ENCODE measurements around the gene KLHL20.
"Not testable (repeated sequence)": the region's sequence is repeated elsewhere in the genome, so short reads cannot be mapped to it uniquely, and the experiment has no call there.

Gene KLHL20

DNA sequence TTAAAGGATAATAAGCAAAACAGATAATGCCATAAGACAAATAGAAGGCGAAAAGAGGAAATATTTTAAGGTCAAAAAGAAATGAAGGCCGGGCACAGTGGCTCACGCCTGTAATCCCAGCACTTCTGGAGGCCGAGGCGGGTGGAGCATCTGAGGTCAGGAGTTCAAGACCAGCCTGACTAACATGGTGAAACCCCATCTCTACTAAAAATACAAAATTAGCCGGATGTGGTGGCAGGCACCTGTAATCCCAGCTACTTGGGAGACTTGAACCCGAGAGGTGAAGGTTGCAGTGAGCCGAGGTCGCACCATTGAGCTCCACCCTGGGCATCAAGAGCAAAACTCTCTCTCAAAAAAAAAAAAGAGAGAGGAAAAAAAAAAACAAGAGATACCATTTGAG, 55.5 kb downstream of the KLHL20 start:
- H3K4me1 Mint-ChIP-seq; DNase-seq; H3K9me3 Mint-ChIP-seq; H3K36me3 Mint-ChIP-seq (ENCODE audit: low read depth); H3K4me3 Mint-ChIP-seq; H3K27ac Mint-ChIP-seq; H3K27me3 Mint-ChIP-seq; ATAC-seq: not testable (repeated sequence)

DNA sequence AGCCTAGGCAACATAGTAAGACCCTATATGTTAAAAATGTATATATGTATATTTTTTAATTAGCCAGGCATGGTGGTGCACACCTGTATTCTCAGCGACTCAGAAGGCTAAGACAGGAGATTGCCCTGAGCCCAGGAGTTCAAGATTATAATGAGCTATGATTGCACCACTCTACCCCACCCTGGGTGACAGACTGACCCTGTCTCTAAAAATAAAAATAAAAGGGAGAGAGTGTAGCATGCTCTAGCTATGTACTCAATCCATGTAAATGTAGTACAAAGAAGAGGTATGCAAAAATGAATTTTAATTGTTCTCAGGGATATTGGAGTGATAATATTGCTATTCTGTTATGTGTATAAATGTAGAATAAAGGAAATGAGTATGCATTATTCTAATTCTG, 56.8 kb downstream of the KLHL20 start:
- Mint-ChIP-seq H3K36me3 (ENCODE audit: low read depth) (peaks cover 18% of the 10 kb centered on the region), H3K27ac (no peak overlapping the region)

DNA sequence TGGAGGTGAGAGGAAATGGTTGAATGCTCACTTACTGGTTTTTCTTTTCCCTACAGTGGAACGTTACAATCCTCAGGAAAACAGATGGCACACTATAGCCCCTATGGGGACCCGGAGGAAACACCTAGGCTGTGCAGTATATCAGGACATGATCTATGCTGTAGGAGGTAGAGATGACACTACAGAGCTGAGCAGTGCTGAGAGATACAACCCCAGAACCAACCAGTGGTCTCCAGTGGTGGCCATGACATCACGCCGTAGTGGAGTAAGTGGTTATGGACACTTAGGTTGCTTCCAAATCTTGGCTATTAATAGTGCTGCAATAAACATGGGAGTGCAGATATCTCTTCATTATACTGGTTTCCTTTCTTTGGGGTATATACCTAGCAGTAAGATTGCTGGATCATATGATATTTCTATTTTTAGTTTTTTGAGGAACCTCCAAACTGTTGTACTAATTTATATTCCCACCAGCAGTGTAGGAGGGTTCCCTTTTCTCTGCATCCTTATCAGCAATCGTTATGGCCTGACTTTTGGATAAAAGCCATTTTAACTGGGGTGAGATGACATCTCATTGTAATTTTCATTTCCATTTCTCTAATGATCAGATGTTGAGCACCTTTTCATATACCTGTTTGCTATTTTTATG, 60.9 kb downstream of the KLHL20 start:
- H3K9me3 Mint-ChIP-seq = no peaks in the 10 kb centered on the region
- no peaks in the 10 kb centered on the region for H3K4me1 Mint-ChIP-seq
- no peak overlapping the region for H3K27ac Mint-ChIP-seq
- ATAC-seq = no peak
- H3K4me3 Mint-ChIP-seq = no peak overlapping the region
- H3K27me3 Mint-ChIP-seq = no peaks in the 10 kb centered on the region
- no peak for DNase-seq
- H3K36me3 Mint-ChIP-seq (ENCODE audit: low read depth) = peaks cover 30% of the 10 kb centered on the region

More for the DNA sequence above, 56.8 kb downstream of the KLHL20 start:
- DNase-seq (no peak), ATAC-seq (no peak)
- no peaks in the 10 kb centered on the region for H3K9me3 Mint-ChIP-seq
- H3K4me1 Mint-ChIP-seq = peaks cover 6% of the 10 kb centered on the region
- H3K4me3 Mint-ChIP-seq = no peak overlapping the region
- H3K27me3 Mint-ChIP-seq = no peaks in the 10 kb centered on the region

DNA sequence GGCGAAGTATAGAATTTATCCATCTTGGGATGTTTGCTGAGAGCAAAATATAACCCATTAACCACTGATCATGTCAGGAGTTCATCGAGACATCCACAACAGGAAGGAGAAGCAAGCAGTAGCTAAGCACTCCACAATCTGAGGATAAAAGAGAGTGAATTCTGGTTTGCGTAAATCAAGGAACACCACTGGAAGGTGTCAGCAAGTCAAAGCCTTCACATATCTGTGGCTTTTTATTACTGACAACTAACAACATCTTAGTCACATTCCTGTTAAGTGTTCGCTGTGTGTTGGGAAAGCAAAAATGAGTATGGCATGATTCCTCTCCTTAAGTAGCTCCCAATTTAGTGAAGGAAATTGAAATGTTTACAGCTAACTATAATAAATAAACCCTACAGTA, 65.2 kb downstream of the KLHL20 start:
- Mint-ChIP-seq H3K27me3 (no peaks in the 10 kb centered on the region), H3K4me1 (no peaks in the 10 kb centered on the region), H3K9me3 (no peaks in the 10 kb centered on the region), H3K36me3 (ENCODE audit: low read depth) (peaks cover 45% of the 10 kb centered on the region), H3K4me3 (no peak overlapping the region), H3K27ac (no peak overlapping the region)
- ATAC-seq (no peak), DNase-seq (no peak)

DNA sequence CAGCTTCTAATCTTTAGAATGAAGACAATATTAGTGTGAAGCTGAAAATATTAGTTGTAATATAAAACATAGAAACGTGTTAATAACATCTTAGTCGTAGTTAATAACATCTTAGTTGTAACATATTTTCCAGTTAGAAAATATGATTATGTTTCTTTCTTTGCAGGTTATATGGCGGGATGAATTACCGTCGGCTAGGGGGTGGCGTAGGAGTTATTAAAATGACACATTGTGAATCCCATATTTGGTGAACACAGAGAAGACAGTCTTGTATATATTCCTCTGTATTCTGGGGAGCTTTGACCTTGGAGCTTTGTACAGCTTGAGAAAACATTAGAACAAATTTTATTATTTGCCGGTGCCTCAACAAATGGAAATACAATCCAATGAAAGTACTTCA, 70.2 kb downstream of the KLHL20 start:
- no peaks in the 10 kb centered on the region for H3K4me1 Mint-ChIP-seq
- H3K9me3 Mint-ChIP-seq = no peaks in the 10 kb centered on the region
- no peak overlapping the region for H3K4me3 Mint-ChIP-seq
- H3K27me3 Mint-ChIP-seq = no peaks in the 10 kb centered on the region
- H3K27ac Mint-ChIP-seq = no peak overlapping the region
- ATAC-seq = no peak
- DNase-seq = no peak
- H3K36me3 Mint-ChIP-seq (ENCODE audit: low read depth) = peaks cover 28% of the 10 kb centered on the region

DNA sequence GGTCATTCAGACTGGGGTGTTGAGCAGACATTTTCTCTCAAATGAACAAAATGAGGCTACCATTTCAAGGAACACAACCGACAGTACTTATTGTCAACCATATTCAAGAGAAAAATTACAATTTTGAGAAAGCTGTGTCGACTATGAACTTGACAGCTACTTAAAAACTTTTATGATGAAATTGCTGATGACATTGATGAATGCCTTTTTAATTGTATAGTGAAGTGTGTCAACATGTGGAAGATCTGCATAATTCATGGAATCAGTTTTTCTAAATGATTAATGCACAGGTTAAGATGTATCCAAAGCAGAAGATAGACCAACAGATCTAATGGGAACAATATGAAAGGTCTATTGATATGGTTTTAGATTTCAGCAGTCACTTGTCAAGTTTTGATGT, 75.1 kb downstream of the KLHL20 start:
- H3K27ac Mint-ChIP-seq = no peak overlapping the region

DNA sequence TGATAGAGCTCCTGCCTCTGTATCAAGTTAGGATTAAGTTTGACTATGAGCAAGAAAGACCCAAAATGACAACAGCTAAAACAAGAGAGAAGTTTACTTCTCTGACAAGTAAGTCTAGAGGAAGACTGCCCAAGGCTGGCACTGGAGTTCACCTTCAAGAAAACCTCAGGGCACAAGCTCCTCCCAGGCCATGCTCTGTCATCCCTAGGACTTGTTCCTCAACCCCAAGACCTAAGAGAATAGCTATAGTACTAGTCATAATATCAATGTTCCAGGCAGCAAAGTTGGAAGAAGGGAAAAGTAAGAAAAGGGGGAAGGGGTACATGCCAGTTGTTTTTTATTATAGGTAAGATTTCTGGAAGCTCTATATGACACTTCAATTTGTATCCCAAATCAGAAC, 83.3 kb downstream of the KLHL20 start:
- Mint-ChIP-seq H3K27ac (no peak overlapping the region), H3K9me3 (no peaks in the 10 kb centered on the region), H3K27me3 (no peaks in the 10 kb centered on the region), H3K4me1 (no peaks in the 10 kb centered on the region), H3K4me3 (no peak overlapping the region), H3K36me3 (ENCODE audit: low read depth) (peaks cover 30% of the 10 kb centered on the region)
- no peak for DNase-seq
- no peak for ATAC-seq

More for the DNA sequence above, 75.1 kb downstream of the KLHL20 start:
- Mint-ChIP-seq H3K4me3 (no peak overlapping the region), H3K36me3 (ENCODE audit: low read depth) (peaks cover 13% of the 10 kb centered on the region), H3K4me1 (no peaks in the 10 kb centered on the region), H3K9me3 (no peaks in the 10 kb centered on the region), H3K27me3 (no peaks in the 10 kb centered on the region)
- DNase-seq (no peak), ATAC-seq (no peak)

DNA sequence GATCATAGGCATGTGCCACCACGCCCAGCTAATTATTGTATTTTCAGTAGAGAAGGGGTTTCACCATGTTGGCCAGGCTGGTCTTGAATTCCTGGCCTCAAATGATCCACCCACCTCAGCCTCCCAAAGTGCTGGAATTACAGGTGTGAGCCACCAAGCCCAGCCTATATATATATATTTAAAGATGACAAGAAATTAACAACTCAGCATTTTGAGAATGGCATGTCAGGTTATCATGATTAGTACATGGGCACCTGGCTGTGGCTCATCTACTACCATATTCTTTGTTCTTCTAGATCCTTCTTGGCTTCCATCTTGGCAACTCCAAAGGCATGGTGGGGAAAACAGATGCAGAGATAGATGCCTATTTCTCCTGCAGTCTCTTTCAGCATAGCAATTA, 85.2 kb downstream of the KLHL20 start:
- ATAC-seq, H3K4me3 Mint-ChIP-seq, H3K27ac Mint-ChIP-seq, H3K4me1 Mint-ChIP-seq, DNase-seq, H3K27me3 Mint-ChIP-seq, H3K9me3 Mint-ChIP-seq: not testable (repeated sequence)
- H3K36me3 Mint-ChIP-seq (ENCODE audit: low read depth) = peaks cover 30% of the 10 kb centered on the region

DNA sequence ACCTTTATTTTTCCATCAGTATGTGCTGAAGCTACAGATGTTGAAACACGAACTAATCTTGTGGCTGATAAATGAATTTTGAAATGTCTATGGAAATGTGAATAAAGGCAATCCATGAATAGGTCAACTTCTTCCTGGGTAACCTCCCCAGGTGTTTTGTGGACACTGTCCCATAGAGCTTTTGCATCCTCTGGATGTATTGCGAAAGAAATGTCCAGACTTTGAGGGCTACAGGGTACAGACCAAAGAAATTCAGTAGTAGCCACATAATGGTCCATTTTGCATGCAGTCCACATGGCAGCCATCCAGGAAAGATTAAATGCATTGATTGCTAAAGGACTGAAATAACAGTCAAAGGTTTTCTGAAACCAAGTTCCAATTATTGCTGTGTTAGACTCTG, 88.2 kb downstream of the KLHL20 start:
- Mint-ChIP-seq H3K9me3 (no peaks in the 10 kb centered on the region), H3K36me3 (ENCODE audit: low read depth) (peaks cover 34% of the 10 kb centered on the region), H3K4me1 (no peaks in the 10 kb centered on the region), H3K4me3 (no peak overlapping the region), H3K27ac (no peak overlapping the region), H3K27me3 (no peaks in the 10 kb centered on the region)
- no peak for DNase-seq
- ATAC-seq = no peak

DNA sequence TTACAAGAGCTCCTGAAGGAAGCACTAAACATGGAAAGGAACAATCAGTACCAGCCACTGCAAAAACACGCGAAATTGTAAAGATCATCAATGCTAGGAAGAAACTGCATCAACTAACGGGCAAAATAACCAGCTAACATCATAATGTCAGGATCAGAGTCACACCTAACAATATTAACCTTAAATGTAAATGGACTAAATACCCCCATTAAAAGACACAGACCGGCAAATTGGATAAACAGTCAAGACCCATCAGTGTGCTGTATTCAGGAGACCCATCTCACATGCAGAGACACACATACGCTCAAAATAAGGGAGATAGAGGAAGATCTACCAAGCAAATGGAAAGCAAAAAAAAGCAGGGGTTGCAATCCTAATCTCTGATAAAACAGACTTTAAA, 98.9 kb downstream of the KLHL20 start:
- not testable (repeated sequence) for ATAC-seq, H3K27me3 Mint-ChIP-seq, H3K27ac Mint-ChIP-seq, DNase-seq, H3K9me3 Mint-ChIP-seq, H3K4me3 Mint-ChIP-seq
- peaks cover 18% of the 10 kb centered on the region for H3K4me1 Mint-ChIP-seq
- H3K36me3 Mint-ChIP-seq (ENCODE audit: low read depth) = peaks cover 47% of the 10 kb centered on the region

DNA sequence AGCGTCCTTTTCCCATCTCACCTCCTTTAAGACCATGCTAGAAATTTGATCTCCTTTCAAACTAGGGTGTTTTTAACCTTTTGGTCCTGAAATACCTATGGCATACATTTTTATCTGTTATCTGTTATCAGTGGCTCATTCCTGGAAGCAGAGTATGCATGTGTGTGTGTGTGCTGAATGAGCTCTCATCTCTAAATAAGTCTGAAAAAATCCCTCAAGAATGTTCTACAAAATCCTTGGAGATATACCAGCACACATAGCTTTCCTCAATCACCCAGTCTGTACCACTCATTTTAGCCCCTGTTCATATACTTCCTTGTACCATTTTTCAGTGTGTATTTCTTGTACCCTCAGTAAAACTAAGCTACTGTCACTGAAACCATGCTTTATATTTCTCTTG, 103.7 kb downstream of the KLHL20 start:
- no peak for ATAC-seq
- DNase-seq = no peak
- Mint-ChIP-seq H3K4me3 (no peak overlapping the region), H3K36me3 (ENCODE audit: low read depth) (peaks cover 38% of the 10 kb centered on the region), H3K4me1 (peaks cover 39% of the 10 kb centered on the region), H3K27ac (no peak overlapping the region), H3K9me3 (no peaks in the 10 kb centered on the region), H3K27me3 (no peaks in the 10 kb centered on the region)

DNA sequence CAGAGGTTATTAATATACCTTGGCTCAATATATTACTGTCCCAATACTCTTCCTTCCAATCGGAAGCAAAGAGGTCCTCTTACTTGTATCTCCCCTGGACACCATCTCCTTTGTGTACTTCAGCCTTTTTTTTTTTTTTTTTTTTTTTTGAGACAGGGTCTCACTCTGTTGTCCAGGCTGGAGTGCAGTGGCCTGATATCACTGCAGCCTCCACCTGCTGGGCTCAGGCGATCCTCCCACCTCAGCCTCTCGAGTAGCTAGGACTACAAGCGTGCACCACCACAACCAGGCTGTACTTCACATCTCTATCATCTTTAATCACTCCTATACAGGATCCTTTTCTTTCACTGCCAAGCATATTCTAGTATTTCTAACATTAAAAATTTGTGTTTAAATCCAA, 106.9 kb downstream of the KLHL20 start:
- peaks cover 43% of the 10 kb centered on the region for H3K4me1 Mint-ChIP-seq

DNA sequence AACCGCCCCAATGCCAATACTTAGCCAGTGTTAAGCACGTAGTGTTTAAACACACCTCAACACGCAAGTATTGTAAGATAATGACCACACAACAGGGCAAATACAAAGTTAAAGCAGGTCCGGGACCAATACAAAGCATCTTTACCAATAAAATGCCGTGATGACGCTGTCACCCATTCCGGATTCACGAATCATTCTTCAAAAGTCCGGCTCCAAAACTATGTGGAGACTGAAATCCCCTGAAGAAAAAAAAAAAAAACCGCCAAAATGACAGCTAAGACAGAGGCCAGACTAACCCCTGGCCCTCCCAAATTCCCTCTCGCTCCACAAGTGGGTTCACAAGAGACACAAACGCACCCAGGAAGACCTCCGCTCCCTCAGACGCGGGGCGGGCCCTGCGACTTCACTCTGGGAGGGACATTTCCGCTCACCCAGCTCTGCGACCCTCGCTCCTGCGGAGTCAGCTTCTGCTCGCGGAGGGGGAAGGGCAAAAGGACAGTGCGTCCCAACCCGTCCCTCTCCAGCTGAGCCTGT, 109.1 kb downstream of the KLHL20 start:
- Mint-ChIP-seq H3K4me1 (peaks cover 58% of the 10 kb centered on the region), H3K27me3 (no peaks in the 10 kb centered on the region), H3K27ac (peak overlapping the region; percentile 94), H3K9me3 (no peaks in the 10 kb centered on the region), H3K4me3 (peak overlapping the region; percentile 91), H3K36me3 (ENCODE audit: low read depth) (peaks cover 33% of the 10 kb centered on the region)
- DNase-seq (no peak), ATAC-seq (peak; percentile 62)

More for the DNA sequence above, 106.9 kb downstream of the KLHL20 start:
- Mint-ChIP-seq H3K4me3 (peak overlapping the region; percentile 91), H3K9me3 (no peaks in the 10 kb centered on the region), H3K36me3 (ENCODE audit: low read depth) (peaks cover 30% of the 10 kb centered on the region), H3K27ac (no peak overlapping the region), H3K27me3 (no peaks in the 10 kb centered on the region)
- no peak for ATAC-seq
- DNase-seq = no peak

DNA sequence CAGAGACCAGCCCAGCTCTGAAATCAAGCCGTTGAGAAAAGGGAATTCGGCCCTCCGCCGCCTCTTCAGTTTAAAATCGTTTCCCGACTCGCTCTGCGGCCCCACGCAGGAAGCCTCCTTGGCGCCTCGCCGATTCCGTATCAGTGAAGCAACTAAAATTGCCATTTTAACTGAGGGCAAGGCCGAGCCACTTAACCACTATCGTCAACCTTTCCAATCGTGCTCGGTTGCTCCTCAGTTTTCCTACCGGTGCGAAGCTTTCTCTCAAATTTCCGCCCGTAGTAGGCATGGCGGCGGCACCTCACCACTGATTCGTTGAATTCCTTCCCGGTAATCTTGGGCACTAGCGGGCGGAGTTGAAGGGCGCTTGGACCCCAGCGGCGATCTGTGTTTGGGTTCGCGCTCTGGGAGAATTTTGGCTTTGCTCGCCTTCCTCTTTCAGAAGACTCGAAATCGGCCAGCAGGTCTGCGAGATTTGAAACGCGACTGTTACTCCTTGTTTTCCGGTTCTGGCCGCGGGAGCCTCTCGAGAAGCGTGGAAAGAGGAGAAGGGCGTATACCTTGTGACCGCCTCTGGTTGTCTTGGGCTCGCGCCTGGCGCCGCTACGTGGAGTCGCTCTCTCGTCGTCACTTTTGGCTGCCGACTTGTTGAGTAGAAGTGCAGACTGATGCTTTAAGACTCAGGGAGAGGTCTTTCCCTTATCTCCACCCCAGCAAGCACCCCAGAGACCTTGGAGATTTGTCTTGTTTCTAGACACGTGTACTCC, 109.7 kb downstream of the KLHL20 start, which contains the start of the genes CENPL and DARS2:
TSS of gene CENPL (minus strand) at position 569 of the 767 bp plus-strand sequence. CDS start 13,584 bp downstream, outside the sequence.
TSS of gene DARS2 (plus strand) at position 359 of the 767 bp plus-strand sequence. CDS start 557 bp downstream, outside the sequence.
- Mint-ChIP-seq H3K27ac (peak within 1 kb of the TSS; percentile 94), H3K4me1 (peaks cover 62% of the 10 kb centered on the region), H3K36me3 (ENCODE audit: low read depth) (peaks cover 36% of the 10 kb centered on the region), H3K4me3 (peak within 1 kb of the TSS; percentile 91), H3K9me3 (no peaks in the 10 kb centered on the region), H3K27me3 (no peaks in the 10 kb centered on the region)
- DNase-seq = peak; percentile 85
- ATAC-seq = peak; percentile 86

DNA sequence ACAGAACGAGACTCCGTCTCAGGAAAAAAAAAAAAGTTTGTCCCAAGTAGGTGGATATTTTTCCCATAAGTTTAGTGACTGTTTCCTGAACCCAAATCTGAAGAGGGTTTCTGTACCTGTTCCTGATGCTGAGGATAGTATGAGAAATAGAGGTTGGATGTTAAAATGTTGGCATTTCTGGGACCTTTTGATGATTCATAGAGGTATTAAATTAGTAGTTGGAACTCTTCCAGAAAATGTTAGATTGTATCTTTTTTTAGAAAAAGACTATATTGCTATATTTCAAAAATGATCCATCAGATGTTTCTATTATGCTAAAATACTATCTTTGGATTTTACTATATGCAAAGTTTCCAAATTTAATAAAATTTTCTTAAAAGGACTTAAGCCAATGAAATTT, 112.8 kb downstream of the KLHL20 start:
- DNase-seq = no peak
- peak overlapping the region; percentile 31 for H3K27ac Mint-ChIP-seq
- ATAC-seq = no peak
- H3K9me3 Mint-ChIP-seq = no peaks in the 10 kb centered on the region
- H3K4me3 Mint-ChIP-seq = peak overlapping the region; percentile 91
- no peaks in the 10 kb centered on the region for H3K27me3 Mint-ChIP-seq
- H3K4me1 Mint-ChIP-seq = peaks cover 43% of the 10 kb centered on the region
- peaks cover 29% of the 10 kb centered on the region for H3K36me3 Mint-ChIP-seq (ENCODE audit: low read depth)

Data from activated naive CD8-positive, alpha-beta T cell treated with anti-CD3 and anti-CD28 coated beads, Interleukin-2, amount 50 U/mL, for 24 hours (primary cell).